ENCODE data around the gene TAB2.

DNA sequence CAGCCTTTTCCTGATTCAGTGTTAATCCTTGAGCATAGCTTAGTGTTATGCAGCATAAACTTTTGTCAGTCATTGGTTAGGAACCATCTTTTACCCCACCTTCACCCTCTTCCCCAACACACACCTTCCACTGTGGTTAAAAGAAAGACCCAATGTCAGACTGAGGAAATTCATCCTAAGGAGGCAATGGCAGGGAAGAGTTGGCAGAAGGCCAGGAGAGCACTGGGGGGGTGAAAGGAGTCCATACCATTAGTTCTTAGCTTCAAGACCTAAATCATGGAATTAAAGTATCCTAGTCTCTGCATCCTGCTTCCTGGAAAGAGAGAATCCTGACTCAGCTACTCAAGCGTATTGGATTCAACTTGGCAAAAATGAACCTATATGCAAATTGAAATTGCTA, 16.9 kb upstream of the TAB2 start:
- no peak for TF ChIP-seq CTCF (IDR thresholded peaks at IDR 0.05)
- no peak for TF ChIP-seq EZH2 (IDR thresholded peaks at IDR 0.05; ENCODE audit: borderline replicate concordance, insufficient read depth, low read depth, low read length, poor library complexity, severe bottlenecking)
